ENCODE data around the gene PDE2A. TPM values are rescaled to one million over a fixed set of nuclear protein-coding genes. Genes with fewer than 3 reads are reported as not detected.
A peak's percentile ranks its signal among the peaks of the same experiment; 100 is the strongest.

The PDE2A gene
- total RNA-seq, 1 donor from 2014 or later: 0.11 TPM

DNA sequence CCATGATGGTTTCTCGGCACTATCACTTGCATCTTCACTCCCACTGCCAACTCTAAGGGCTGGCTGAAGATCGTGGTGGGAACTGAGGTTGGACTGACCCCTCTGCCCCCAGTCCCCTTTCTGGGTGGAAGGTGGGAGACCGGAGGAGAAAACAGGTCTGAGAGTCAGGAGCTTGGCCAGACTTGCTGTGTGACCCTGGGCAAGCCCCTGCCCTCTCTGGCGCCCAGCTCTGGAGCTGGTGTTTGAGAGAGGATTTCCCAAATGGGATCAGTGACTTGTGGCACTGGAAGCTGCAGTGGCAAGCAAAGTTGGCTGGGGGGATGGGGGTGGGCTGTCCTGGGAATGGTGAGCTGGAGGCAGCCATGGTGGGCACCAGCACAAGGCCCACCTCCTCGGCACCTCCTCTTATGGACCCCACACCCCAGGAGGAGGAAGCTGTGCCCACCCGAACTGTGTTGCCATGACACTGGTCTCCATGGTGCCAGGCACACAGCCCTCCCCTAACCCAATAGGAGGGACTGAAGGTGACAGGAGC, 6.5 kb upstream of the PDE2A start:
- Histone ChIP-seq H3F3A (ENCODE audit: low read depth) (no peaks in the 10 kb centered on the region), H3K79me2 (ENCODE audit: low read depth) (no peaks in the 10 kb centered on the region), H3K9ac (no peak overlapping the region), H3K27me3 (peaks cover 42% of the 10 kb centered on the region), H3K4me3 (no peak overlapping the region), H3K27ac (no peak overlapping the region), H3K36me3 (no peaks in the 10 kb centered on the region), H3K9me3 (ENCODE audit: low read depth) (no peaks in the 10 kb centered on the region), H4K20me1 (ENCODE audit: low read depth) (peaks cover 57% of the 10 kb centered on the region), H3K4me1 (peaks cover 9% of the 10 kb centered on the region), H3K4me2 (no peak overlapping the region), H2AFZ (replicated peaks) (no peak overlapping the region)
- H3K36me3 Mint-ChIP-seq: no peaks in the 10 kb centered on the region
- TF ChIP-seq, protein P1, sequence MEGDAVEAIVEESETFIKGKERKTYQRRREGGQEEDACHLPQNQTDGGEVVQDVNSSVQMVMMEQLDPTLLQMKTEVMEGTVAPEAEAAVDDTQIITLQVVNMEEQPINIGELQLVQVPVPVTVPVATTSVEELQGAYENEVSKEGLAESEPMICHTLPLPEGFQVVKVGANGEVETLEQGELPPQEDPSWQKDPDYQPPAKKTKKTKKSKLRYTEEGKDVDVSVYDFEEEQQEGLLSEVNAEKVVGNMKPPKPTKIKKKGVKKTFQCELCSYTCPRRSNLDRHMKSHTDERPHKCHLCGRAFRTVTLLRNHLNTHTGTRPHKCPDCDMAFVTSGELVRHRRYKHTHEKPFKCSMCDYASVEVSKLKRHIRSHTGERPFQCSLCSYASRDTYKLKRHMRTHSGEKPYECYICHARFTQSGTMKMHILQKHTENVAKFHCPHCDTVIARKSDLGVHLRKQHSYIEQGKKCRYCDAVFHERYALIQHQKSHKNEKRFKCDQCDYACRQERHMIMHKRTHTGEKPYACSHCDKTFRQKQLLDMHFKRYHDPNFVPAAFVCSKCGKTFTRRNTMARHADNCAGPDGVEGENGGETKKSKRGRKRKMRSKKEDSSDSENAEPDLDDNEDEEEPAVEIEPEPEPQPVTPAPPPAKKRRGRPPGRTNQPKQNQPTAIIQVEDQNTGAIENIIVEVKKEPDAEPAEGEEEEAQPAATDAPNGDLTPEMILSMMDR (IDR thresholded peaks at IDR 0.05): no peak
- TF ChIP-seq EZH2phosphoT487 (IDR thresholded peaks at IDR 0.05): no peak
- no peak for TF ChIP-seq EZH2 (IDR thresholded peaks at IDR 0.05)
- DNase-seq (ENCODE audit: low spot score): no peak
- no peaks in the 10 kb centered on the region for H3K9me3 Mint-ChIP-seq
- peaks cover 39% of the 10 kb centered on the region for H3K27me3 Mint-ChIP-seq (ENCODE audit: insufficient read depth, low read depth)
- H3K27ac Mint-ChIP-seq: no peak overlapping the region
- peaks cover 41% of the 10 kb centered on the region for H3K4me1 Mint-ChIP-seq
- peak overlapping the region; percentile 60 for H3K4me3 Mint-ChIP-seq

DNA sequence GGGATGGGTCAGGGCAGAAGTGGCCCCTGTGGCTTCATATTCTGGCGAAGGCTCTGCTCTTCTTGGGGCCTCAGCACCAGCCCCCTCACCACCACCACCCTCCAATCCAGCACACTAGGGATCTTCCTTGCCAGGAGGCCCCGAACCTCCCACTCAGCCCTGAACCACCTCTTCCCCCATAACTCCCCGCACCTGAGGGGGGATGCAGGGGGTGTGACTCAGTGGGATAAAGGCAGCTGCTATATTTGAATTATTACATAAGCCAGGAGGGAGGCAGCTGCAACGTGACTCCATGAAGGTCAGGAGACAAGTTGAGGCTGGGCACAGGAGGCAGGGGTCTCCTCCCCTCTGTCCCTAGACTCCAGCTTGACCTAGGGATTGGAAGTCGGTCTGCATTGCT, 5.6 kb upstream of the PDE2A start:
- DNase-seq (ENCODE audit: low spot score): no peak
- Histone ChIP-seq H4K20me1 (ENCODE audit: low read depth) (peaks cover 59% of the 10 kb centered on the region), H3K79me2 (ENCODE audit: low read depth) (no peaks in the 10 kb centered on the region), H3K27ac (no peak overlapping the region), H3K4me3 (no peak overlapping the region), H3K36me3 (no peaks in the 10 kb centered on the region), H3K4me2 (no peak overlapping the region), H3K27me3 (peaks cover 50% of the 10 kb centered on the region), H3K9ac (no peak overlapping the region), H3K4me1 (peaks cover 9% of the 10 kb centered on the region), H3F3A (ENCODE audit: low read depth) (no peaks in the 10 kb centered on the region), H3K9me3 (ENCODE audit: low read depth) (no peaks in the 10 kb centered on the region), H2AFZ (replicated peaks) (no peak overlapping the region)
- Mint-ChIP-seq H3K4me1 (peaks cover 48% of the 10 kb centered on the region), H3K27ac (no peak overlapping the region), H3K36me3 (no peaks in the 10 kb centered on the region), H3K27me3 (ENCODE audit: insufficient read depth, low read depth) (peaks cover 45% of the 10 kb centered on the region), H3K9me3 (no peaks in the 10 kb centered on the region), H3K4me3 (no peak overlapping the region)
- TF ChIP-seq, protein P1 (IDR thresholded peaks at IDR 0.05): no peak
- no peak for TF ChIP-seq EZH2 (IDR thresholded peaks at IDR 0.05)
- TF ChIP-seq EZH2phosphoT487 (IDR thresholded peaks at IDR 0.05): no peak

DNA sequence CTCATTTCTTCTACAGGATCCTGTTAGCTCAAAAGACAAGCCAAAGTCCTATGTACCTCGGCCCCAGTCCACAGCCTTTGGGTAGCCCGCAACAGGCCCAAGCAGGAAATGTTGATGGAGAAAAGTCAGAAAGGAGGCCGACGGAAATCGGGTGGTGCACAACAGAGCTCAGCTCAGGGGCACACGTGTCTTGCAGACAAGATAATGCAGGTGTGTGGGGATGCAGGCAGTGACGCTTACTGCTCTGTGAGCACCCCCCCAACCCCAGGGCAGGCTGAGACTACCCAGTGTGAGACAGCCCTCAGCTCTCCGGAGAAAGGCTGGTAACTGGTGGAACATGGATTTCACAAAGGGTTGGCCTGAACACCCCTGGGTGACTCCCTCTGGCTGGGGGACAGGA, 4.3 kb upstream of the PDE2A start:
- H3K36me3 Mint-ChIP-seq: no peaks in the 10 kb centered on the region

More for the DNA sequence above, 4.3 kb upstream of the PDE2A start:
- H3K4me3 Mint-ChIP-seq: peak overlapping the region; percentile 38
- peaks cover 47% of the 10 kb centered on the region for H3K27me3 Mint-ChIP-seq (ENCODE audit: insufficient read depth, low read depth)
- Histone ChIP-seq H3F3A (ENCODE audit: low read depth) (peaks cover 9% of the 10 kb centered on the region), H3K4me2 (no peak overlapping the region), H4K20me1 (ENCODE audit: low read depth) (peaks cover 59% of the 10 kb centered on the region), H3K27me3 (peaks cover 64% of the 10 kb centered on the region), H3K9ac (no peak overlapping the region), H2AFZ (replicated peaks) (no peak overlapping the region), H3K79me2 (ENCODE audit: low read depth) (no peaks in the 10 kb centered on the region), H3K4me1 (peaks cover 22% of the 10 kb centered on the region), H3K4me3 (no peak overlapping the region), H3K36me3 (no peaks in the 10 kb centered on the region), H3K9me3 (ENCODE audit: low read depth) (no peaks in the 10 kb centered on the region), H3K27ac (no peak overlapping the region)
- no peak for DNase-seq (ENCODE audit: low spot score)
- H3K4me1 Mint-ChIP-seq: peaks cover 55% of the 10 kb centered on the region
- H3K9me3 Mint-ChIP-seq: no peaks in the 10 kb centered on the region
- TF ChIP-seq EZH2phosphoT487 (IDR thresholded peaks at IDR 0.05) (no peak), EZH2 (IDR thresholded peaks at IDR 0.05) (no peak)
- TF ChIP-seq, protein P1 (IDR thresholded peaks at IDR 0.05): no peak
- H3K27ac Mint-ChIP-seq: no peak overlapping the region

Measured in neural progenitor cell (in vitro differentiated cells).